AG20443 (cell line): ENCODE data around the gene GPR135.
A peak's percentile ranks its signal among the peaks of the same experiment; 100 is the strongest.

Source experiments
- DNase-seq: peaks from one replicate; pipeline ENCODE4 v3.0.0; 2012; ENCODE audit warnings: low spot score, mixed read lengths

GPR135 gene

GRCh38 chr14:59465316-59466135 lies at the start of gene GPR135:
Gene GPR135 (minus strand): TSS chr14:59465380. CDS start chr14:59465226, 154 bp downstream.
- no peak for DNase-seq

- DNase-seq: no peak
Measured at GRCh38 chr14:59511916-59512575, 46.9 kb upstream of the GPR135 start.

GRCh38 chr14:59510966-59511365 lies 45.8 kb upstream of the GPR135 start:
- no peak for DNase-seq

GRCh38 chr14:59510001-59510400 lies 44.8 kb upstream of the GPR135 start:
- DNase-seq: no peak

- DNase-seq: no peak
Measured at GRCh38 chr14:59509101-59509500, 43.9 kb upstream of the GPR135 start.

- DNase-seq: no peak
Measured at GRCh38 chr14:59507752-59508103, 42.5 kb upstream of the GPR135 start.

- peak; percentile 68 for DNase-seq
Measured at GRCh38 chr14:59507063-59507751, 42.0 kb upstream of the GPR135 start.

- DNase-seq: no peak
Measured at GRCh38 chr14:59503256-59503655, 38.1 kb upstream of the GPR135 start.

GRCh38 chr14:59500732-59501131 lies 35.6 kb upstream of the GPR135 start:
- no peak for DNase-seq

GRCh38 chr14:59492384-59492783 lies 27.2 kb upstream of the GPR135 start:
- no peak for DNase-seq

- no peak for DNase-seq
Measured at GRCh38 chr14:59490756-59491155, 25.6 kb upstream of the GPR135 start.

- no peak for DNase-seq
Measured at GRCh38 chr14:59484639-59485175, 19.5 kb upstream of the GPR135 start.

- peak; percentile 96 for DNase-seq
Measured at GRCh38 chr14:59483819-59484638, 18.8 kb upstream of the GPR135 start, which contains the start of the genes JKAMP and L3HYPDH. Gene JKAMP (plus strand): TSS chr14:59484517. CDS start chr14:59484590, 73 bp downstream. Gene L3HYPDH (minus strand): TSS chr14:59484408. CDS start chr14:59484316, 92 bp downstream.

- DNase-seq: peak; percentile 33
Measured at GRCh38 chr14:59483363-59483762, 18.2 kb upstream of the GPR135 start.

GRCh38 chr14:59482541-59483331 lies 17.6 kb upstream of the GPR135 start:
- peak; percentile 58 for DNase-seq

- peak; percentile 35 for DNase-seq
Measured at GRCh38 chr14:59481871-59482540, 16.8 kb upstream of the GPR135 start.

- no peak for DNase-seq
Measured at GRCh38 chr14:59481407-59481806, 16.2 kb upstream of the GPR135 start.

GRCh38 chr14:59480166-59480565 lies 15.0 kb upstream of the GPR135 start:
- no peak for DNase-seq

GRCh38 chr14:59478540-59478939 lies 13.4 kb upstream of the GPR135 start:
- no peak for DNase-seq

GRCh38 chr14:59475709-59476108 lies 10.5 kb upstream of the GPR135 start:
- DNase-seq: no peak
